Loucy (cell line): ENCODE measurements around the gene ZNF365.

ENCODE experiments used
- CTCF ChIP-seq: fragments of 200-600 bp; sonication (generic); conservative IDR thresholded peaks from 2 replicates; pipeline ENCODE4 v1.5.1; 2014; ENCODE audit warnings: mild to moderate bottlenecking, antibody characterized with exemption, low read length
- EZH2phosphoT487 ChIP-seq: fragments of 200-600 bp; IDR thresholded peaks from 2 replicates; pipeline ENCODE4 v1.6.1; 2018; ENCODE audit warnings: antibody characterized with exemption, mild to moderate bottlenecking, moderate library complexity, borderline replicate concordance

GRCh38 chr10:62430881-62431280 is 56.7 kb downstream of the ZNF365 start:
- no peak for TF ChIP-seq CTCF
- TF ChIP-seq EZH2phosphoT487: no peak
